ENCODE results near the gene LMBRD1. TPM values are rescaled to one million over a fixed set of nuclear protein-coding genes. Genes with fewer than 3 reads are reported as not detected.
A peak's percentile ranks its signal among the peaks of the same experiment; 100 is the strongest.
"Not testable (repeated sequence)": the region's sequence is repeated elsewhere in the genome, so short reads cannot be mapped to it uniquely, and the experiment has no call there.

LMBRD1 gene
- total RNA-seq, 2 donors from 2014 or later, result 17.5 to 23.1 TPM

DNA sequence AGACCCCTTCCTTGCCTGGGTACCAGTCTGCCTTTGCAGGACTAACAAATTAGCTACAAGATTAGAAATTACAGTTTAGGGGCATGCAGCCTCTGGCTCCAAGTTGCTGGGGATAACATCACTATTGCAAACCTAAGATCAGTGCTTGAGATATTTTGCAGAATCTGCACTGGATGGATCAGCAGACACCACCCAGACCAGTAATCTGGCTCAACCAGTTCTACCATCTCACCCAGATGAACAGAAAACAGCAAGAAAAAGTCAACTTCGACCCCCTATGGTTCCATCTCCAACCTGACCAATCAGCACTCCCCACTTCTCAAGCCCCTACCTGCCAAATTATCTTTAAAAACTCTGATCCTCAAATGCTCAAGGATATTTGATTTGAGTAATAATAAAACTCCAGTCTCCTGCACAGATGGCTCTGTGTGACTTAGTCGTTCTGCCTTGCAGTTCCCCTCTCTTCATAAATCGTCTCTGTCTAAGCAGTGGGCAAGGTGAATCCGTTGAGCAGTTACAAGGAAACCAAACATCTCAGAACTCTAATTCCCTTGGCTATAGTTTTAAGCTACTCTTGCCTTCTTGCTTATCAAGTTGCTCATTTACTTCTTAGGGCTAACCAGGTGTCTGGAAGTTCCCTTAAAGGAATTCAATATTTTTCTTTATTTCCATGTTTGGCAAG lies 16.1 kb upstream of the LMBRD1 start:
- H3K27ac Mint-ChIP-seq, result peak overlapping the region; percentile 83 to 90
- H3K36me3 Mint-ChIP-seq, result peaks cover 7 to 27% of the 10 kb centered on the region in 2 donors
- ATAC-seq, result no peak
- no peak for DNase-seq (ENCODE audit: low spot score in 2 of 2)
- H3K9me3 Mint-ChIP-seq, result peaks cover 7 to 9% of the 10 kb centered on the region in 2 donors

DNA sequence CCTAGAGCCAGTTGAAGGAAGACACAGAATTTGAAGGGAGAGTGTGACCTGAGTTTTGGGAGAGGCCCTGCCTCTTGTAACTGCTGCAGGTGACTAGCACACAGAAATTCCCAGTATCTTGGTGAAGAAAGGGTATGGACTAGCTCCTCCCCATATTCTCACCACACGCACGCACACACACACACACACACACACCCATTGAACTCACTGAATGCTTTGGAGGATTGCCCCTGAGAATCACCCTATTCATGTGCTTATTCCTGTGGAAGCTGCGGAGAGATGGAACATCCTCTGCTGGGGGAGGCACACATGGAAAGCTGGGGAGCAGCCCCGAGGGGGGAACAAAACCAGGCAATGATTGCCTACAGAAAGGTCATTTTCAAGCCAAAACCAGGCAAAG lies 6.2 kb upstream of the LMBRD1 start:
- no peak for ATAC-seq
- Mint-ChIP-seq H3K9me3 (peaks cover 0 to under 1% of the 10 kb centered on the region in 2 donors), H3K36me3 (no peaks in the 10 kb centered on the region), H3K27ac (no peak overlapping the region)
- no peak for DNase-seq (ENCODE audit: low spot score in 2 of 2)

DNA sequence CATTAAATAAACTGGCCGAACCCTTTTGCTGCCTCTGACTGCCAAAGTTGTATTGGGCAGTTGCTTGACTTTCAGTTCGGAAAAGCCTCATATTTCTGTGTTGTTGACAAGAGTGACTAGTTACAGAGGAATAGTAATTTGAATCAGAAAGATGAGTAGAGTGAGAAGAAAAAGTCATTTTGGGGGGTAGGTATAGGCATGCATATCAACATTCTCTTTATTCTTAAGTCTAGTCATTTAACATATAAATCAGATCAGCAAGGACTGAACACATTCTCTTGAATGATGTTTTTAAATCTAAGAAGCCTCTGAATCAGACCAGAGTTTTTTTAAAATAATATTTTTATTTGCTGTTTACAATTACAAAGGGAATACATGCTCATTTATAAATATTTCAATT lies 4.9 kb upstream of the LMBRD1 start:
- Mint-ChIP-seq H3K9me3 (peaks cover 0 to 5% of the 10 kb centered on the region in 2 donors), H3K36me3 (no peaks in the 10 kb centered on the region), H3K27ac (no peak overlapping the region)
- no peak for ATAC-seq
- DNase-seq (ENCODE audit: low spot score in 2 of 2), result no peak

DNA sequence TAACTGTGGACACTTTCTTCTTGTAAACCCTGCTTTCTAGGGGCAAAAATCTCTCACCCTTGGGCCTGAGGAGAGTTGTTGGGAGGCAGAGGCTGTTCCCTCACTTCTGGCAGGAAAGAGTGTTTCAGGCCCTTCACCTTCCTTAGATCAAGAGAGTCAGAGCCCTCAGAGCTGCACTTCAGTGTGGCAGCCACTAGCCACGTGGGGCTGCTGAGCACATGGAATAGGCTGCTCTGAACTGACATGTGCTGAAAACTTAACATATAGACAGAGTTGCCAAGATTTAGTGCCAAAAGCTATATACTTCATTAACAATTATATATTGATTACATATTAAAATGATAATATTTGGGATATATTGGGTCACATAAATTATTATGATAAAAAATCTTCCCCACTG lies 4.4 kb upstream of the LMBRD1 start:
- ATAC-seq (no peak), DNase-seq (ENCODE audit: low spot score in 2 of 2) (no peak)
- peaks cover 2 to 4% of the 10 kb centered on the region in 2 donors for H3K36me3 Mint-ChIP-seq
- H3K9me3 Mint-ChIP-seq, result peaks cover 0 to 5% of the 10 kb centered on the region in 2 donors
- H3K27ac Mint-ChIP-seq, result no peak overlapping the region

DNA sequence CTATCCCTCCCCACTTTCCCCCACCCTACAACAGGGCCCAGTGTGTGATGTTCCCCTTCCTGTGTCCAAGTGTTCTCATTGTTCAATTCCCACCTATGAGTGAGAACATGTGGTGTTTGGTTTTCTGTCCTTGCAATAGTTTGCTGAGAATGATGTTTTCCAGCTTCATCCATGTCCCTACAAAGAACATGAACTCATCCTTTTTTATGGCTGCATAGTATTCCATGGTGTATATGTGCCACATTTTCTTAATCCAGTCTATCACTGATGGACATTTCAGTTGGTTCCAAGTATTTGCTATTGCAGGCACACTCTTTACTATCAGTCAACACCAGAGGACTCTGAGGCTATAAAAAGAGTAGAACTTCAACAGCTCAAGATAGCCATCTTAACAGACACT lies 2.0 kb upstream of the LMBRD1 start:
- not testable (repeated sequence) for H3K9me3 Mint-ChIP-seq; H3K27ac Mint-ChIP-seq; DNase-seq (ENCODE audit: low spot score in 2 of 2); ATAC-seq
- H3K36me3 Mint-ChIP-seq, result peaks cover 8 to 18% of the 10 kb centered on the region in 2 donors

DNA sequence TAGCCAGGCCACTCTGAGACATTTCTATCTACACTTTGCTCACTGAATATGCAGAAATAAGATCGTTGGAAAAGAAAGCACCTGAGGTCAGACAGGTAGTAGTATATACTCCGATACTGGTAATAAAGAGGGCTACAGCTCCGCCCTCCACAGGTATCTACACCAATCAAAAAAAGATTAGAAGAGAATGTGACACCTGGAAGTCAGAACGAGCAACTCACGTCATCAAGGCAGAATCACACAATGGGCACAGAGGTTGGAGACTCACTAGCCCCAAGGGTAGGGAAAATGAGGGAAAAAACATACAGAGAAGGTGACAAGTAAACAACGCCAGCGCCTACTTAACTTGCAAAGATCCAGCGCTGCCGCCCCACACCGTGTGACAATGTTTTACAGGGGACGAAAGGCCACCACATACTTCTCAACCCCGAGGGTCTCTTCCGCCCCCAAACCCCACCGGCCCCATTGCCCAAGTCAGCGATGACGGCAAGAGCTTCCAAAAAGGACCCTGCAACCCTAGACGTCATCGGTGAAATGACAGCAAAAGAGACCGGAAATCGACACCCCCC lies 653 bp downstream of the LMBRD1 start:
- Mint-ChIP-seq H3K27ac (peak overlapping the region; percentile 95 to 98), H3K9me3 (peaks cover 0 to 5% of the 10 kb centered on the region in 2 donors), H3K36me3 (peaks cover 15 to 18% of the 10 kb centered on the region in 2 donors)
- DNase-seq (ENCODE audit: low spot score in 2 of 2) (peak in 1 of 2 donors; percentile 23), ATAC-seq (peak; percentile 30 to 41)

DNA sequence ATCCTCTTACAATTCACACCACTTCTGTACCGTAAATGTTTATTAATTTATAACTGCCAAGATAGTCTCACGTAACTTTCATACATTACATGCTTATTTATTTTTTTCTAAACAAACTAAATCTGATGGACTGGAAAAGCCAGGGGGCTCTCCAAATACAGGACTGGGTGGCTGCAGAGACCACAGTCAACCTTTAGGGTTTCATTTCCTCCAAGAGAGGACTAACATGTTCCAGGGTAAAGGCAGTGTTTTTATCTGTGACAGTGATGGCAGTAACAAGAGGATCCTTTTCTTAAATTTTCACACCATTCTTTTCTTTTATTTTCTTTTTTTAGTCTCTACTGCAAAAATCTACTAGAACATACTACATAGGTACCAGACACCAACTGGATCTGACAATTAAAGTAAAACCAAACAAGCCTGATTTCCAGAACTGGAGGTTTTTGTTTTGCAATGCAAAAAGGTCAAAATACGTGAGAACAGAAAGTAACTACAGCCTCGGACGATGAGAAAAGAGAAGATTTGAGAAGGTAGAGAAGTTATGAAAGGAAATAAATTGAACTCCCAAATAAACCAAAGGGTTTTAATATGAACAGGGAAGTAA lies 1.2 kb downstream of the LMBRD1 start:
- peaks cover 0 to 5% of the 10 kb centered on the region in 2 donors for H3K9me3 Mint-ChIP-seq
- ATAC-seq (no peak), DNase-seq (ENCODE audit: low spot score in 2 of 2) (no peak)
- peaks cover 15 to 18% of the 10 kb centered on the region in 2 donors for H3K36me3 Mint-ChIP-seq
- H3K27ac Mint-ChIP-seq, result peak overlapping the region; percentile 95 to 98

DNA sequence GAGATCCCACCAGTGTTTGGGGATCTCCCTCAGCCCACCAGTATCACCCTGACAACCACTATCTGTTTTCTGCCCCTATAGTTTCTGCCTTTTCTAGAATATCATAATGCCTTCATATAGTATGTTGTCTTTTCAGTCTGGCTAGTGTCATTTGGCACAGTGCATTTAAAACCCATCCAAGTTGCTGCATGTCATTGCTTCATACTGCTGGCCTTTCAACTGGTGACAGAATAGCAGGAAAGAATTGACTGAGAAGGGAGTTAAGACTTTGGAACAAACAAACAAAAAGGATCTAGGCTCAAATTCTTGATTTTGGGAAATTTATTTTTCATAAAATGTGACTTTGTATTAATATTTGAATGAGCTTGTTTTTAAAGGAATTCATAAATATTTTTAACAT lies 4.5 kb downstream of the LMBRD1 start:
- no peak overlapping the region for H3K27ac Mint-ChIP-seq
- no peak for ATAC-seq
- no peaks in the 10 kb centered on the region for H3K9me3 Mint-ChIP-seq
- no peak for DNase-seq (ENCODE audit: low spot score in 2 of 2)
- peaks cover 15 to 18% of the 10 kb centered on the region in 2 donors for H3K36me3 Mint-ChIP-seq

DNA sequence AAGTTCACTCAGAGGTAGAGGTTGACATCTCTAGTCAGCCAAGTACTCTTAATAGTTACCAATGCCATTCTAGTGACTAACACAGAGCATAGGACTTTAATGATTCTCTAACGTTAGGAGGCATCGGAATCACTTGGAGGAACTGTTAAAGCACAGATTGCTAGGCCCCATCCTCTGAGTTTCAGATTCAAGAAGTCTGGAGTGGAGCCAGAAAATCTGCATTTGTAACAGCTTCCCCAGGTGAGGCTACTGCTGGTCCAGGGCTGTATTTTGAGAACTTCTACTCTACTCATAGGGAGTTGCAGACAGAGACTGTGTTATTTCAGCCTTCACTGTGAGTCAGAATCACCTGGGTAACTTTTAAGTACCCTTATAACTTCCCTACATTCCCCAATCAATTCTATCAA lies 5.7 kb downstream of the LMBRD1 start:
- ATAC-seq, result no peak
- Mint-ChIP-seq H3K36me3 (peaks cover 11 to 12% of the 10 kb centered on the region in 2 donors), H3K27ac (no peak overlapping the region), H3K9me3 (no peaks in the 10 kb centered on the region)
- no peak for DNase-seq (ENCODE audit: low spot score in 2 of 2)

DNA sequence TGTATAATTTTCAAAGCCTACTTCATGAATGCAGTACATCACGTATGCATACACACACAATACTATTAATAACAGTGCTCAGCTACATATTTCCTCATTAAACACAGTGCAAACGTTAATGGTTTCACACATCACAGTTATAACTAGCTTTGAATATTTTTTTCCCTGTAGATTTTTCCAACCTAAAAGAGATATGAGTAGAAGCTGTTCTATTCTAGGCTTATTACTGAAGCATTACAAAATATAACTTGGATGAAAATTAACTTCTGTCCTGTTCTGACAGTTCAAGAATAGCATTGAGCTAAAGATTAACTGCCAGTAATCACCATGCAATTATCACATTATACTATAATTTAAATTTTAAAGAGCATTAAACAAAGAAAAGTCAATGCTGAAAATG lies 6.2 kb downstream of the LMBRD1 start:
- ATAC-seq, result no peak
- H3K27ac Mint-ChIP-seq, result no peak overlapping the region
- no peaks in the 10 kb centered on the region for H3K9me3 Mint-ChIP-seq
- DNase-seq (ENCODE audit: low spot score in 2 of 2), result no peak
- H3K36me3 Mint-ChIP-seq, result peaks cover 7 to 8% of the 10 kb centered on the region in 2 donors

DNA sequence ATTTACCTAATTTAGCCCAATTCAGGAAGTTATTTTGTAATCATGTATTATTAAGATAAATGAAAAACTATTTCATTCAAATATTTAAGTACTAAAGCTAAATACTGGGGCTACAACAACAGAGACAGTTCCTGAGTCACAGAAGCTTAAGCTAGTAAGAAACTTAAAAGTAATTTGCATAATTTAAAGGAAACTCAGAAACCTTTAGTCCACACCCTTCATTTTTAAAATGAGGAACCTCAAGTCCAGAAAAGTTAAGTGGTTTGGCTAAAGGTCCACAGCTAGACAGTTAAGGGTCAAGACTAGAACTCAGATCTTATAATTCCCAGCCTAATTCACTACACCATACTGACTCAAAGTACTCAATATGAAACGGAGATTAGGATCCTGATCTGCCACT lies 7.2 kb downstream of the LMBRD1 start:
- ATAC-seq (no peak), DNase-seq (ENCODE audit: low spot score in 2 of 2) (no peak)
- no peak overlapping the region for H3K27ac Mint-ChIP-seq
- H3K36me3 Mint-ChIP-seq, result peaks cover 0 to 7% of the 10 kb centered on the region in 2 donors
- H3K9me3 Mint-ChIP-seq, result no peaks in the 10 kb centered on the region

DNA sequence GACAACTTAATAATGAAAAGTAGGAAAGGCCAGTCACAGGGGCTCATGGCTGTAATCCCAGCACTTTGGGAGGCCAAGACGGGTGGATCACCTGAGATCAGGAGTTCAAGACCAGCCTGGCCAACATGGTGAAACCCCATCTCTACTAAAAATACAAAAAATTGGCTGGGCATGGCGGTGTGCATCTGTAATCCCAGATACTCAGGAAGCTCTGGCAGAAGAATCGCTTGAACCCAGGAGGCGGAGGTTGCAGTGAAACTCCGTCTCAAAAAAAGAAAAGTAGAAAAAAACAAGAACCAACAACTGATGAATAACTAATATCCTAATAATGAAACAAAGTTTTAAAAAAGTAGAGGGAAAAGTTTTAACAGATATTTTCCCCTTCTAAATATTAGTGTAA lies 9.4 kb downstream of the LMBRD1 start:
- not testable (repeated sequence) for ATAC-seq; H3K9me3 Mint-ChIP-seq; H3K27ac Mint-ChIP-seq; DNase-seq (ENCODE audit: low spot score in 2 of 2); H3K36me3 Mint-ChIP-seq

DNA sequence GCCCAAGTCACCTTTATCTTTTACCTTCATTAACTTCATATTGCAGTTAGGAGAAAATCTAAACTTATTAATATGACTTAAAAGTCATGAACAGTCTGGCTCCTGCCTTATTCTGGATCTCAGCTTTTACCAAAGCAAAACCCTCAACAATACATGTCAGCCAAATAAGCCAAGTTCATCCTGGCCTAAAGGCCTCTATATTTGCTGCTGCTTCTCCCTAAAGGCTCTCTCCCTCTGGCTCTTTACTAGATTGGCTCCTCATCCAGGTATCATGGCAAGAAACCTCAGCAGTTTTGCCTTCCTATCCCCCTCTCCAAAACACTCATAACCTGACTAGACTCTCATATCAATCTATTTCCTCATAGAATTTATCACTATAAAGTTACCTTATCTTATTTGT lies 11.1 kb downstream of the LMBRD1 start:
- ATAC-seq, result no peak
- DNase-seq (ENCODE audit: low spot score in 2 of 2), result no peak
- H3K9me3 Mint-ChIP-seq, result no peaks in the 10 kb centered on the region
- peak overlapping the region in 1 of 2 donors; percentile 4 for H3K27ac Mint-ChIP-seq
- H3K36me3 Mint-ChIP-seq, result peaks cover 1 to 3% of the 10 kb centered on the region in 2 donors

DNA sequence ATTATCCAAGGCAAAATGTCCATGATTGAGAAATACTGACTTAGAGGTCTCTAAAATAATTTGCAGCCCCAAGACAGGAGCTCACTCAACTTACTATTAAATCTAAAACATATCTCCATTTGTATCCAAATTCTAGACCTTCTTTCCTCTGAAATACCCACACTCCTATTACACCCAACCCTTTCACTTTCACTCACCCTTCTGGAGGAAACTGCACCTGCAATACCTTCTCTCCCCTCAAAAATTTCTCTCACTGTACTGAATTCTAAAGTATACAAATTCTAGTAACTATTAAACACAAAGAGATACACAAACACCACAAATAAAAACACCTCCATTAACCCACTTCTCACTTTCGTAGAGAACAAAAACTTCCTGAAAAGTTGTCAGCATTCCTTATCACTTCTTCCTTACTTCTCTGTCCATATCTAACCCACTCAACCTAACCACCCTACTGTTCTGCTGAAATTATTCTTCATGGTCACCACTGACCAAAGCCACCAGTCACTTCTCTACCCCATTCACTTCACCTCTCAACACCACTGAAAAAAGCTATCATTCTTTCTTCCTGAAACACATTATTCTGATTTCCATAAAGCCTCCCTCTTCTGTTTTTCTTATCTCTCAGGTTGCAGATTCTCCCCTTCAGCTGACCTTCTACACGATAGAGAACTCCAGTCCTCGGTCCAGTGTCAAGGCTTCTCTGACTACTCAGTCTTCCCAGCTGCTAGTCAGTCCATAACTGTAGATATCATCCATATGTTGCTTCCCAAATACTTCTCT lies 12.0 kb downstream of the LMBRD1 start:
- DNase-seq (ENCODE audit: low spot score in 2 of 2) (no peak), ATAC-seq (peak; percentile 53 to 61)
- Mint-ChIP-seq H3K36me3 (peaks cover 8 to 11% of the 10 kb centered on the region in 2 donors), H3K27ac (peak overlapping the region; percentile 3 to 18), H3K9me3 (no peaks in the 10 kb centered on the region)

DNA sequence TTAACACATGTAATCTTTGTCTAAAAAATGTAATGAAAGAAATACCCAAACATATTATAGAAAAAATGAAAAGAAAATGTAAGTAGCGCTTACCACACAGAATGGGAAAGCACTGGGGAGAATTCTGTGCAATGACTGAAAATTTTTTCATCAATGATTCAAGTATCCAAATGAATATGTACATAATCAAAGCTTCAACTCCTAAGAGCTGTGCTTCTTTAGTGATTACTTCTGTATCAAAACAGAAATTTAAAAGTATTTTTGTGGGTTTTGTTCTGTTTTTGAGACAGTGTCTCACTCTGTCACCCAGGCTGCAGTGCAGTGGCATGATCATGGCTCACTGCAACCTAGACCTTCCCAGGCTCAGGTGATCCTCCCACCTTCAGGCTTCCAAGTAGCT lies 13.7 kb downstream of the LMBRD1 start:
- peak; percentile 45 to 87 for ATAC-seq
- peaks cover 8 to 11% of the 10 kb centered on the region in 2 donors for H3K36me3 Mint-ChIP-seq
- H3K9me3 Mint-ChIP-seq, result no peaks in the 10 kb centered on the region
- H3K27ac Mint-ChIP-seq, result peak overlapping the region in 1 of 2 donors; percentile 51
- no peak for DNase-seq (ENCODE audit: low spot score in 2 of 2)

DNA sequence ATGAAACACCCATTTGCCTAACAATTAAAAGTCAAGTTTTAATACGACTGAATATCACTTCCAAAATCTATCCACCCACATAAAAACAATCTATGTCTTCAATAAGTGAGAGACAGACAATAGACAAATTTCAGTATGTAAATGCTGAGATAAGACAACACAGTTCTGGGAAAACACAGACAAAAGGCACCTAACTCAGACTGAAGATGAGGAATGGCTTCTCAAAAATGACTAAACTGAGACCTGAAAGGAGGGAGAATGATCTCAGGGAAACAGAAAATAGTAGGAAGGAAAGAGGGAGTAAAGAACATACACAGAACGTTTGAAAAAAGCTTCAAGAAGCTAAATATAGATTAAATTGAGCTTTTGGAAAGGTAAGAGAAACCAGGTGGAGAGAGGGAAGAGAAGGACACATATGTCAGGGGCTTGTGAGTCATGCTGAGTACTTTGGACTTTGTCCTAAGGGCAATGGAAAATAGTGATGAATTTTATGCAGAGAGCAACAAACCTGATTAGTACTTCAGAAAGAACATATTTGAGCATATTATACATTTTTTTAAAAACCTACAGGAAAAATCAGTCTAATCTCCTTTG lies 16.1 kb downstream of the LMBRD1 start:
- DNase-seq (ENCODE audit: low spot score in 2 of 2) (no peak), ATAC-seq (peak in 1 of 2 donors; percentile 47)
- peak overlapping the region in 1 of 2 donors; percentile 34 for H3K27ac Mint-ChIP-seq
- no peaks in the 10 kb centered on the region for H3K9me3 Mint-ChIP-seq
- H3K36me3 Mint-ChIP-seq, result peaks cover 8 to 11% of the 10 kb centered on the region in 2 donors
